ENCODE measurements around the gene TRAFD1.

TRAFD1 gene

GRCh38 chr12:112175361-112176155 is 50.2 kb downstream of the TRAFD1 start:
- Histone ChIP-seq H3K9ac (ENCODE audit: low read length) (no peak overlapping the region), H3K27ac (ENCODE audit: low read length) (no peak overlapping the region), H3K79me2 (ENCODE audit: low read length) (no peaks in the 10 kb centered on the region), H3K36me3 (replicated peaks; ENCODE audit: low read depth, low read length) (peaks cover 16% of the 10 kb centered on the region), H3K4me2 (ENCODE audit: low read length) (no peak overlapping the region), H3K4me1 (ENCODE audit: low read length) (peaks cover 5% of the 10 kb centered on the region), H3K9me3 (ENCODE audit: insufficient read depth, low read length) (no peaks in the 10 kb centered on the region), H4K20me1 (ENCODE audit: insufficient read depth, low read length) (no peaks in the 10 kb centered on the region), H3K27me3 (ENCODE audit: low read depth, low read length) (no peaks in the 10 kb centered on the region), H2AFZ (ENCODE audit: low read depth, low read length) (no peak overlapping the region), H3K4me3 (ENCODE audit: low read length) (no peak overlapping the region)
- TF ChIP-seq CTCF (IDR thresholded peaks at IDR 0.05; ENCODE audit: low read depth, low read length) (no peak), EZH2phosphoT487 (IDR thresholded peaks at IDR 0.05; ENCODE audit: low read depth) (no peak)

- Histone ChIP-seq H3K79me2 (ENCODE audit: low read length) (no peaks in the 10 kb centered on the region), H3K27me3 (ENCODE audit: low read depth, low read length) (no peaks in the 10 kb centered on the region), H3K27ac (ENCODE audit: low read length) (no peak overlapping the region), H3K9ac (ENCODE audit: low read length) (no peak overlapping the region), H4K20me1 (ENCODE audit: insufficient read depth, low read length) (no peaks in the 10 kb centered on the region), H3K4me2 (ENCODE audit: low read length) (no peak overlapping the region), H2AFZ (ENCODE audit: low read depth, low read length) (no peak overlapping the region), H3K9me3 (ENCODE audit: insufficient read depth, low read length) (no peaks in the 10 kb centered on the region), H3K36me3 (replicated peaks; ENCODE audit: low read depth, low read length) (peaks cover 12% of the 10 kb centered on the region), H3K4me3 (ENCODE audit: low read length) (no peak overlapping the region), H3K4me1 (ENCODE audit: low read length) (peaks cover 12% of the 10 kb centered on the region)
- TF ChIP-seq CTCF (IDR thresholded peaks at IDR 0.05; ENCODE audit: low read depth, low read length), result no peak
- TF ChIP-seq EZH2phosphoT487 (IDR thresholded peaks at IDR 0.05; ENCODE audit: low read depth), result no peak
Measured at GRCh38 chr12:112176321-112177010, 51.1 kb downstream of the TRAFD1 start.

DNA sequence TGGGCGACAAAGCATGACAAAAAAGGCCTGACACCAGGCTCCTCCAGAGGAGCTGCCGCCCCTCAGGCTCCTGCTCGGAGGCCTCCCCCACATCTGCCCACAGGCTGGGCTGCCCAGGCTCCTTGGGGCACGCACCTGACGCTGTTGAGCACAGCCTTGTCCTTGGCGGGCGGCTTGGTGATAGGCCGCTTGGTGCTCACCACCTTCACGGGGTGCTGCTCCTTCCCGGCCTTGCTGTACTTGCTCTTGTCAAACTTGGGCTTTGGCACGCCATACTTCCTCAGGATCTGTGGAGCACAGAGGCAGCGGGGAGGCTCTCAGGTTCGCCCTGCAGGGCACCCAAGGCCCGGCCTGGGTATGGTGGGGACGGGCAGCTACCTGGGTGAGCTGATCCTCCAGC is 53.4 kb downstream of the TRAFD1 start:
- no peak overlapping the region for H3K4me3 ChIP-seq (ENCODE audit: low read length)
- H3K4me2 ChIP-seq (ENCODE audit: low read length), result no peak overlapping the region
- H3K79me2 ChIP-seq (ENCODE audit: low read length), result no peaks in the 10 kb centered on the region
- H3K36me3 ChIP-seq (replicated peaks; ENCODE audit: low read depth, low read length), result peaks cover 16% of the 10 kb centered on the region
- H3K27me3 ChIP-seq (ENCODE audit: low read depth, low read length), result no peaks in the 10 kb centered on the region
- no peak overlapping the region for H2AFZ ChIP-seq (ENCODE audit: low read depth, low read length)
- H4K20me1 ChIP-seq (ENCODE audit: insufficient read depth, low read length), result no peaks in the 10 kb centered on the region
- H3K4me1 ChIP-seq (ENCODE audit: low read length), result peaks cover 12% of the 10 kb centered on the region
- no peak for TF ChIP-seq CTCF (IDR thresholded peaks at IDR 0.05; ENCODE audit: low read depth, low read length)
- TF ChIP-seq EZH2phosphoT487 (IDR thresholded peaks at IDR 0.05; ENCODE audit: low read depth), result no peak
- H3K9ac ChIP-seq (ENCODE audit: low read length), result no peak overlapping the region
- H3K27ac ChIP-seq (ENCODE audit: low read length), result no peak overlapping the region
- no peaks in the 10 kb centered on the region for H3K9me3 ChIP-seq (ENCODE audit: insufficient read depth, low read length)

DNA sequence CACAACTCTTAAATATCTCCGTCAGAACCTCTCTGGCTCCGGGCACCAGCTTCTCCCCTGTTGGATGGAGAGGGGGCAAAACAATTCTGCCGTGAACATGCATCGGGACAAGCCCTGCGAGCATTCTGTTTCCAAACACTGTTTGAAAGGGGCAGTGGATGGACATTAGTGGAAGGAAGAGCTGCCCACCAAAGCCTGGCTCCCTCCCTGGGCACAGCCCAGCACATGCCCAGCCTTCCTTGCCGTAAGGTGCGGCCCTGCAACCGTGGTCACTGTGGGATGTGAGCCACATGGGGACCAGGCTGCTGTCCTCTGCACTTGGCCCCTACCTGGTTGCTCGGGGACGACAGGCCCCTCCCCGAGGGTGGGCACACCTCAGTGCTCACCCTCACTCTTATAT is 54.0 kb downstream of the TRAFD1 start:
- H4K20me1 ChIP-seq (ENCODE audit: insufficient read depth, low read length), result no peaks in the 10 kb centered on the region
- no peaks in the 10 kb centered on the region for H3K9me3 ChIP-seq (ENCODE audit: insufficient read depth, low read length)
- H3K9ac ChIP-seq (ENCODE audit: low read length), result no peak overlapping the region
- no peak overlapping the region for H3K4me2 ChIP-seq (ENCODE audit: low read length)
- no peak overlapping the region for H3K27ac ChIP-seq (ENCODE audit: low read length)
- TF ChIP-seq CTCF (IDR thresholded peaks at IDR 0.05; ENCODE audit: low read depth, low read length) (no peak), EZH2phosphoT487 (IDR thresholded peaks at IDR 0.05; ENCODE audit: low read depth) (no peak)
- H3K27me3 ChIP-seq (ENCODE audit: low read depth, low read length), result no peaks in the 10 kb centered on the region
- H3K36me3 ChIP-seq (replicated peaks; ENCODE audit: low read depth, low read length), result peaks cover 20% of the 10 kb centered on the region
- H2AFZ ChIP-seq (ENCODE audit: low read depth, low read length), result no peak overlapping the region
- no peaks in the 10 kb centered on the region for H3K79me2 ChIP-seq (ENCODE audit: low read length)
- H3K4me3 ChIP-seq (ENCODE audit: low read length), result no peak overlapping the region
- peaks cover 12% of the 10 kb centered on the region for H3K4me1 ChIP-seq (ENCODE audit: low read length)
